Measurements from ENCODE around the gene KIF1C. TPM values are rescaled to one million over a fixed set of nuclear protein-coding genes. Genes with fewer than 3 reads are reported as not detected.

Gene KIF1C
- total and polyA plus RNA-seq, 9 of the 15 experiments (the other 6 are each of a cell fraction or from before 2014, with no cell fraction given): 0.38 to 68.4 (median 25.1) TPM

DNA sequence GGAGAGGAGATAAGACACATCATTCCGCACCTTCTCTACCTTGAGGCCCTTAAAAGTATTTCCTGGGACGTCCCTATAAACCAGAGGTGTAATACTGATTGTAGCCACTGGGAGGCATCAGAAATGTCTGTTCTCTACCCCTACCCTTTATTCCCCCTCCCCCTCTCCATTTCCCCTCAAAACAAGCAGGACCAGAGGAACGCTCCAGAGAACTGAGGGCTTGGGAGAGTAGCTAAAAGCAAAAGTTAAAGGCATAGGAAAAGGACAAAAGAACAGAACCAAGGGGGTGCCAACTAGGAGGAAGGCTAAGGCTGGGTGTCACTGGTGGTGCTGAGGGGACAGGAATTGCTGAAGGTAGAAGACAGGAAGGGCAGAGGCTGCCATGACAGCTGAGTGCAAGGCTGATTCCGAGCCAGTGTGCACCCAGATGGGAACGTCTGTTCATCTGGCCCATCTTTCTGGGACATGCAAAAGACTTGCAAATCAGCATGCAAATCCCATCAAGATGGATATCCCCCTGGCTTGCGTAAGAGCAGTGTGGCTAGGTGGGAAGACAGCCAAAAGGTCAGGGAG is 17.0 kb upstream of the KIF1C start:
- no TSS peak for BruUV-seq (replicated peaks)
- H3K9me3 ChIP-seq (replicated peaks; ENCODE audit: control insufficient read depth, insufficient read depth, low read depth, low read length): no peaks in the 10 kb centered on the region
- in situ Hi-C loops (cut with MboI): no loop called here
- 22% methylated on average over 4 of the region's 6 CpGs for WGBS (ENCODE audit: insufficient coverage, low coverage, missing lambda C conversion rate)
- peak; percentile 60 to 66 (median 66) for DNase-seq (ENCODE audit: extremely low read depth in 1 of 4, low spot score in 3 of 4)
- H3K9me1 ChIP-seq (ENCODE audit: control insufficient read depth, insufficient read depth, low read length): no peaks in the 10 kb centered on the region
- peak; percentile 90 for ATAC-seq
- H3K9ac ChIP-seq (ENCODE audit: insufficient read depth in 1 of 2, low read depth in 2 of 2, low read length in 2 of 2): no peak overlapping the region
- FAIRE-seq: peak; percentile 56
- H3K27ac ChIP-seq (ENCODE audit: extremely low read depth, low read depth, low read length): no peak overlapping the region
- intact Hi-C loops (cut with micrococcal nuclease): loop anchor here (1.0 kb wide), 1 partner anchor 82 kb away; no protein-coding TSS in a partner anchor
- peaks cover 1% of the 10 kb centered on the region; the same call in 2 of the 3 replicates for H3K79me2 ChIP-seq (ENCODE audit: control insufficient read depth, insufficient read depth, low read length)
- H2AFZ ChIP-seq (ENCODE audit: low read depth, low read length): no peak overlapping the region
- ChIA-PET POLR2A (interaction anchor here (0.8 to 1.3 kb wide), 3 partner anchors 12 to 19 kb away, joined by 3 to 9 read pairs (median 5); partner anchors contain the start of gene SPAG7), CTCF (ENCODE audit: low intra/inter-chr PET ratio) (interaction anchor here (1.0 to 2.3 kb wide), 2 partner anchors 78 to 81 kb away, joined by 3 to 16 read pairs; no protein-coding TSS in a partner anchor)
- H3K4me2 ChIP-seq (ENCODE audit: insufficient read depth, low read length): no peak overlapping the region
- peaks cover 68% of the 10 kb centered on the region for H3K36me3 ChIP-seq (ENCODE audit: control insufficient read depth, insufficient read depth, low read length)
- peaks cover 0 to 6% of the 10 kb centered on the region in 2 experiments; a peak in 1 of 5 replicates for H3K4me1 ChIP-seq (replicated peaks in 1 of 2; ENCODE audit: control insufficient read depth in 2 of 2, insufficient read depth in 2 of 2, low read length in 2 of 2)
- no peaks in the 10 kb centered on the region for H3K27me3 ChIP-seq (ENCODE audit: control insufficient read depth in 2 of 2, insufficient read depth in 2 of 2, low read length in 2 of 2)
- H3K4me3 ChIP-seq: no peak overlapping the region
- H4K20me1 ChIP-seq (replicated peaks; ENCODE audit: control insufficient read depth, insufficient read depth, low read length): 0 out of 2 replicates have a peak, but pooled peaks cover 6% of the 10 kb centered on the region
- TF ChIP-seq, protein P1, sequence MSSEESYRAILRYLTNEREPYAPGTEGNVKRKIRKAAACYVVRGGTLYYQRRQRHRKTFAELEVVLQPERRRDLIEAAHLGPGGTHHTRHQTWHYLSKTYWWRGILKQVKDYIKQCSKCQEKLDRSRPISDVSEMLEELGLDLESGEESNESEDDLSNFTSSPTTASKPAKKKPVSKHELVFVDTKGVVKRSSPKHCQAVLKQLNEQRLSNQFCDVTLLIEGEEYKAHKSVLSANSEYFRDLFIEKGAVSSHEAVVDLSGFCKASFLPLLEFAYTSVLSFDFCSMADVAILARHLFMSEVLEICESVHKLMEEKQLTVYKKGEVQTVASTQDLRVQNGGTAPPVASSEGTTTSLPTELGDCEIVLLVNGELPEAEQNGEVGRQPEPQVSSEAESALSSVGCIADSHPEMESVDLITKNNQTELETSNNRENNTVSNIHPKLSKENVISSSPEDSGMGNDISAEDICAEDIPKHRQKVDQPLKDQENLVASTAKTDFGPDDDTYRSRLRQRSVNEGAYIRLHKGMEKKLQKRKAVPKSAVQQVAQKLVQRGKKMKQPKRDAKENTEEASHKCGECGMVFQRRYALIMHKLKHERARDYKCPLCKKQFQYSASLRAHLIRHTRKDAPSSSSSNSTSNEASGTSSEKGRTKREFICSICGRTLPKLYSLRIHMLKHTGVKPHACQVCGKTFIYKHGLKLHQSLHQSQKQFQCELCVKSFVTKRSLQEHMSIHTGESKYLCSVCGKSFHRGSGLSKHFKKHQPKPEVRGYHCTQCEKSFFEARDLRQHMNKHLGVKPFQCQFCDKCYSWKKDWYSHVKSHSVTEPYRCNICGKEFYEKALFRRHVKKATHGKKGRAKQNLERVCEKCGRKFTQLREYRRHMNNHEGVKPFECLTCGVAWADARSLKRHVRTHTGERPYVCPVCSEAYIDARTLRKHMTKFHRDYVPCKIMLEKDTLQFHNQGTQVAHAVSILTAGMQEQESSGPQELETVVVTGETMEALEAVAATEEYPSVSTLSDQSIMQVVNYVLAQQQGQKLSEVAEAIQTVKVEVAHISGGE (CRISPR knock-in tag; IDR thresholded peaks at IDR 0.05): no peak
- TF ChIP-seq REST (IDR thresholded peaks at IDR 0.05; ENCODE audit: borderline replicate concordance): peak; percentile 41; the same call in 1 of the 2 replicates
- no peak for TF ChIP-seq REST (CRISPR knock-in tag; IDR thresholded peaks at IDR 0.05; ENCODE audit: low read depth)
- no peak for TF ChIP-seq FUS (optimal IDR thresholded peaks at IDR 0.05; ENCODE audit: low read depth, low read length)
- no peak for TF ChIP-seq ZNF12 (CRISPR knock-in tag; IDR thresholded peaks at IDR 0.05)
- TF ChIP-seq HNRNPK (IDR thresholded peaks at IDR 0.05; ENCODE audit: low read depth, low read length, poor library complexity, severe bottlenecking): peak; percentile 86
- no peak for TF ChIP-seq GABPA (tag; conservative IDR thresholded peaks at IDR 0.05; ENCODE audit: low read depth)

All from K562 (cell line).